T-cell (primary cell): ENCODE results near the gene MANBA. TPM values are rescaled to one million over a fixed set of nuclear protein-coding genes. Genes with fewer than 3 reads are reported as not detected.

Experiments
- ATAC-seq, 4 experiments: fragments of 200-7000 bp in 3 of 4; fragments of 150-1000 bp in 1 of 4; cut with Tn5 transposase; replicated peaks in 1 of 4; 1 replicate in 3 of 4; 2 replicates in 1 of 4; pipeline ENCODE4 v1.10.0; 2021; ENCODE audit warnings: moderate library complexity in 3 of 4, mild to moderate bottlenecking in 2 of 4, moderate number of reproducible peaks in 1 of 4
- CTCF ChIA-PET, 2 donors: fragments of 300-600 bp; sonication (Branson Sonifier 250); formaldehyde crosslinking; loops; one replicate each; lab custom pipeline; 2022; ENCODE audit warnings: antibody characterized with exemption in 2 of 2; lab: Charles Lee
- POLR2A ChIA-PET, 2 donors: fragments of 300-600 bp; sonication (Branson Sonifier 250); formaldehyde crosslinking; loops; one replicate each; lab custom pipeline; 2022; ENCODE audit warnings: antibody characterized with exemption in 2 of 2; lab: Charles Lee
- DNase-seq, 35 experiments: peaks; one replicate each; pipeline versions ENCODE4 v3.0.0 to v3.0.0-alpha.2; 2013 to 2023
- H3K27ac ChIP-seq: one replicate; pipeline ENCODE4 v1.5.1; 2013; ENCODE audit warnings: low read length
- H3K27me3 ChIP-seq, 2 experiments: replicated peaks in 1 of 2; 1 replicate in 1 of 2; 2 replicates in 1 of 2; pipeline versions ENCODE4 v1.6.1 to v1.7.0; 2013; ENCODE audit warnings: low read length in 1 of 2, mixed read lengths in 1 of 2; ENCODE audit not compliant: control insufficient read depth in 2 of 2, insufficient read depth in 2 of 2; ENCODE audit errors: extremely low read depth in 1 of 2
- H3K36me3 ChIP-seq, 2 donors: 1 replicate in 1 of 2; 2 replicates in 1 of 2; pipeline versions ENCODE4 v1.6.1 to v1.7.0; 2013; ENCODE audit warnings: low read length in 1 of 2; ENCODE audit not compliant: control insufficient read depth in 2 of 2, insufficient read depth in 1 of 2; ENCODE audit errors: extremely low read depth in 1 of 2
- H3K4me1 ChIP-seq, 2 experiments: 1 replicate in 1 of 2; 2 replicates in 1 of 2; pipeline versions ENCODE4 v1.6.1 to v1.7.0; 2013; ENCODE audit warnings: low read length in 2 of 2, mixed read lengths in 1 of 2; ENCODE audit not compliant: insufficient read depth in 2 of 2, control insufficient read depth in 1 of 2; ENCODE audit errors: extremely low read depth in 1 of 2
- H3K4me3 ChIP-seq, 2 donors: 1 replicate in 1 of 2; 2 replicates in 1 of 2; pipeline versions ENCODE4 v1.5.1 to v1.7.0; 2013; ENCODE audit warnings: mild to moderate bottlenecking in 2 of 2, low read length in 1 of 2, moderate library complexity in 1 of 2; ENCODE audit not compliant: control insufficient read depth in 1 of 2; ENCODE audit errors: extremely low read depth in 1 of 2
- H3K9me3 ChIP-seq: 2 replicates; pipeline ENCODE4 v1.7.0; 2013
- H3K27ac Mint-ChIP-seq, 2 donors: one replicate each; pipeline ENCODE4 v1.8.0; 2020 to 2021; ENCODE audit warnings: mild to moderate bottlenecking in 2 of 2, mixed read lengths in 2 of 2
- H3K27me3 Mint-ChIP-seq, 2 donors: one replicate each; pipeline ENCODE4 v1.8.0; 2021 to 2022; ENCODE audit warnings: mixed read lengths in 2 of 2
- H3K36me3 Mint-ChIP-seq: one replicate; pipeline ENCODE4 v1.8.0; 2021; ENCODE audit warnings: mixed read lengths
- H3K4me1 Mint-ChIP-seq, 3 donors: one replicate each; pipeline ENCODE4 v1.8.0; 2020 to 2022; ENCODE audit warnings: mixed read lengths in 3 of 3, mild to moderate bottlenecking in 1 of 3
- H3K4me3 Mint-ChIP-seq, 3 donors: one replicate each; pipeline ENCODE4 v1.8.0; 2020 to 2022; ENCODE audit warnings: mild to moderate bottlenecking in 3 of 3, mixed read lengths in 3 of 3, moderate library complexity in 3 of 3
- H3K9me3 Mint-ChIP-seq, 3 donors: one replicate each; pipeline ENCODE4 v1.8.0; 2020 to 2022; ENCODE audit warnings: mixed read lengths in 3 of 3
- WGBS: methylation state at CpG from one replicate; pipeline ENCODE4 v1.1.5; 2013; ENCODE audit warnings: missing lambda C conversion rate; ENCODE audit not compliant: insufficient coverage; 5-methylcytosine and 5-hydroxymethylcytosine counted together
- total RNA-seq, 35 experiments: library from RNA in 6 of 35; stranded (reverse) in 6 of 35; fragments of 120-200 nt in 1 of 35; gene quantifications; one replicate each; pipeline versions ENCODE4 v1.2.1 to v1.2.4 and lab custom pipeline; 2013 to 2026

The MANBA gene
- total RNA-seq, 5 donors from 2014 or later (not counting 1 experiment from before 2014, with no cell fraction given) = 20.8 to 27.8 (median 24.2) TPM

DNA sequence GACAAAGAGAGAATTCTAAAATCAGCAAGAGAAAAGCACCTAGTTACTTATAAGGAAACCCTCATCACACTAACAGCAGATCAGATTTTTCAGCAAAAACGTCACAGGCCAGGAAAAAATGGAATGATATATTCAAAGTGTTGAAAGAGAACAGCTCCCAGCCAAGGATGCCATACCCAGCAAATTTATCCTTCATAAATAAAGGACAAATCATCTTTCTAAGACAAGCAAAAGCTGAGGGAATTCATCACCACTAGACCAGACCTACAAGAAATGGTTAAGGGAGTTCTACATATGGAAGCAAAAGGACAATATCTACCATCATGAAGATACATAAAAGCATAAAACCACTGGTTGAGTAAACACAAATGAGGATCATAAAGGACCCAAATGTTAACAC lies 53.6 kb downstream of the MANBA start:
- Histone ChIP-seq H3K27ac (no peak overlapping the region), H3K9me3 (peaks cover 7% of the 10 kb centered on the region), H3K4me1 (no peaks in the 10 kb centered on the region), H3K27me3 (no peaks in the 10 kb centered on the region), H3K36me3 (no peaks in the 10 kb centered on the region), H3K4me3 (no peak overlapping the region)
- peaks cover 0 to 9% (median 8%) of the 10 kb centered on the region in 3 donors for H3K9me3 Mint-ChIP-seq
- no peak for DNase-seq
- H3K27ac Mint-ChIP-seq = no peak overlapping the region
- no peaks in the 10 kb centered on the region for H3K27me3 Mint-ChIP-seq
- H3K4me1 Mint-ChIP-seq = peaks cover 0 to 13% (median 8%) of the 10 kb centered on the region in 3 donors
- ChIA-PET CTCF (no interaction called here), POLR2A (no interaction called here)
- WGBS = no CpG with 5 or more reads among the region's 1 CpG
- ATAC-seq = no peak
- no peak overlapping the region for H3K4me3 Mint-ChIP-seq
- H3K36me3 Mint-ChIP-seq = peaks cover 72% of the 10 kb centered on the region

DNA sequence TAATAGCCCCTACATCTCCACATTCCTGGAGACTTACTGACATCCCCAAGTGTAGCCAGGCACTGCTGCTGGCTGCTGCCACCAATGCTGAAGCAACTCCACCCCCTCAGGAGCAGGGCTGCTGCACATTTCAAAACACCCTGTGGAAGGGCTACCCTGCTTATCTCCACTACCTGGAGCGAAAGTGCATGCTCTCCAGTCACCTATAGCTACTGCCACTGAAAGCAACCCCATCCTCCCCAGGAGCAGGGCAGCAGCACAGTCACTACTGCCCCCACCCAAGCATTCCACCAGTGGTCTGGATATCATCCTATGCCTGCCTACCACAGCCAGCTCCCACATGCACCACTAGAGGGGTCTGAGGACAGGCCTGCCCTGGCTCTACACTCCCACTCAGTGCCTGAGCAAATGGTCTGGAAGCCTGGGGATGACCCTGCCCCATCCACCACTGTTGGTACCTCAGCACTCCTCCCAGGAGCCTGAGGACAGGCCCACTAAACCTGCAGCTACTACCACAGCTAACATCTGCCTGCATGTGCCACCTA lies 55.3 kb downstream of the MANBA start:
- no peak for DNase-seq
- Mint-ChIP-seq H3K4me1 (peaks cover 0 to 9% (median 8%) of the 10 kb centered on the region in 3 donors), H3K27ac (no peak overlapping the region), H3K36me3 (peaks cover 57% of the 10 kb centered on the region), H3K27me3 (no peaks in the 10 kb centered on the region), H3K4me3 (no peak overlapping the region), H3K9me3 (peaks cover 0 to 9% (median 8%) of the 10 kb centered on the region in 3 donors)
- H3K27me3 ChIP-seq = no peaks in the 10 kb centered on the region
- POLR2A ChIA-PET = no interaction called here
- H3K9me3 ChIP-seq = peaks cover 7% of the 10 kb centered on the region
- CTCF ChIA-PET = no interaction called here
- ATAC-seq = no peak
- H3K27ac ChIP-seq = no peak overlapping the region
- H3K4me1 ChIP-seq = no peaks in the 10 kb centered on the region
- 100% methylated on average over 1 of the region's 1 CpG for WGBS
- no peaks in the 10 kb centered on the region for H3K36me3 ChIP-seq
- H3K4me3 ChIP-seq = no peak overlapping the region

DNA sequence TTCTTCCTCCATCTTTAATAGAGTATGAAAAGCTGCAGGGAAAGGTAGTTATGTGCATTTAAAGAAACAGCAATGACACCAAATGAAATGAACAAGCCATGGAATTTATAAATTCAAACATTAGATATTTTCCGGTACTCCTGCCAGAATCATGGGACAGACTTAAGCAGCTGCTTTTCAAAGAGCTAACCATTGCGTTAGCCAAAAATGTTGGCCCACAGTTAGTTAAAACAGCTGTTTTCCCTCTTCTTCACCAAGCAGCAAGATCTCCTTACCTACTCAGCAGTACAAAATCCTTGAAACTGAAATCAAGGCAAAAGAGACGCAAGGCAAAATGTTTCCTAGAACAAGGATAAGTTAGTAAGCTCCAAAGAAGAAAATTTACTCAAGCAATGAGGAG lies 64.0 kb downstream of the MANBA start:
- 85% methylated on average over 2 of the region's 3 CpGs for WGBS
- POLR2A ChIA-PET = no interaction called here

DNA sequence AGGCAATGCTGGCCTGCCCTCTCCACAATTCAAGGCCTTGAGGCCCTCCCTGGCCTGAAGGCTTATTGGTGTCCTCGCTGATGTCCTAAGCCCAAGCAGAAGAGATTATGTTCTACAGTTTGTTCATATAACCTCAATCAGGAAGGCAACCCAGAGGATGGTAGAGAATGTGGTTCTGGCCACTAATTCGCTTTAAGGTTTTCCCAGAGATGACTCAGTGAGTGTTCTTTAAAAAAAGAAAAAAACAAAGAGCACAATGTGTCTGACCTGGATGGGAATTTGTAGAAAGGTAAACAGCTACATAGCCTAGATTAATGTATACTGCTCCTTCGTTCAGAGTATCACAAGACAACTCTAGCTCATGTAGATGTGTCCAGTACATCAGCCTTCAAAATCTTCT lies 66.0 kb downstream of the MANBA start:
- ChIA-PET POLR2A (no interaction called here), CTCF (no interaction called here)
- no peak overlapping the region for H3K27ac ChIP-seq
- Mint-ChIP-seq H3K27me3 (no peaks in the 10 kb centered on the region), H3K4me3 (no peak overlapping the region), H3K4me1 (no peaks in the 10 kb centered on the region), H3K9me3 (no peaks in the 10 kb centered on the region), H3K36me3 (peaks cover 35% of the 10 kb centered on the region), H3K27ac (no peak overlapping the region)
- H3K36me3 ChIP-seq = peaks cover 0 to 6% of the 10 kb centered on the region in 2 donors
- H3K4me3 ChIP-seq = no peak overlapping the region
- no peaks in the 10 kb centered on the region for H3K4me1 ChIP-seq
- WGBS = no CpG with 5 or more reads among the region's 3 CpGs
- DNase-seq (no peak), ATAC-seq (no peak)
- H3K9me3 ChIP-seq = no peaks in the 10 kb centered on the region
- H3K27me3 ChIP-seq = no peaks in the 10 kb centered on the region

More for the DNA sequence above, 64.0 kb downstream of the MANBA start:
- ATAC-seq = no peak
- Histone ChIP-seq H3K4me3 (no peak overlapping the region), H3K36me3 (peaks cover 0 to 3% of the 10 kb centered on the region in 2 donors), H3K27me3 (no peaks in the 10 kb centered on the region), H3K27ac (no peak overlapping the region), H3K9me3 (no peaks in the 10 kb centered on the region), H3K4me1 (no peaks in the 10 kb centered on the region)
- H3K9me3 Mint-ChIP-seq = no peaks in the 10 kb centered on the region
- CTCF ChIA-PET = interaction anchor here in 1 of 2 donors (0.6 kb wide), 1 partner anchor 64 kb away, joined by 3 read pairs; the partner anchor contains the start of gene MANBA
- no peaks in the 10 kb centered on the region for H3K27me3 Mint-ChIP-seq
- no peak for DNase-seq
- H3K4me3 Mint-ChIP-seq = no peak overlapping the region
- H3K27ac Mint-ChIP-seq = no peak overlapping the region
- no peaks in the 10 kb centered on the region for H3K4me1 Mint-ChIP-seq
- H3K36me3 Mint-ChIP-seq = peaks cover 28% of the 10 kb centered on the region

DNA sequence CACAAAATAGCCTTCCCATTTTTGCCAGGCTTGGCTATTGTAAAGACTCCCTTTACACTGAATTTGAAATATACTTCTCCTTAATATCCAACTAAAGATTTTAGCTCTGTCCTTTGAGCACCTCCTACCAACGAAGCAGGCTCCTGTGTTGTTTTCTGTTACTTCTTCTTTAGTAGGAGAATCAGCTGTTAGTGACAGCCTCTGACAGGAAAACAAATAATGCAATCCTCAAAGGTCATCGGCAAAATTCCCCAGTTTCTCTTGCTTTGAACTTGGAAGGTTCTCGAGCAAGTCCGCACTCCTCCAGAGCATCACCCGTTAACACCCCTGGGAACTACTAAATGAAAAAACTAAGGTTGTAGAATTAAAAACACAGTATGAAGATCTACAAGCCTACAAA lies 66.9 kb downstream of the MANBA start:
- no peaks in the 10 kb centered on the region for H3K4me1 ChIP-seq
- ChIA-PET CTCF (no interaction called here), POLR2A (no interaction called here)
- H3K27me3 ChIP-seq = no peaks in the 10 kb centered on the region
- no peak overlapping the region for H3K4me3 ChIP-seq
- Mint-ChIP-seq H3K4me3 (no peak overlapping the region), H3K4me1 (no peaks in the 10 kb centered on the region), H3K27me3 (no peaks in the 10 kb centered on the region), H3K27ac (no peak overlapping the region), H3K36me3 (peaks cover 37% of the 10 kb centered on the region), H3K9me3 (no peaks in the 10 kb centered on the region)
- DNase-seq (no peak), ATAC-seq (no peak)
- WGBS = no CpG with 5 or more reads among the region's 5 CpGs
- no peak overlapping the region for H3K27ac ChIP-seq
- no peaks in the 10 kb centered on the region for H3K9me3 ChIP-seq
- peaks cover 0 to 12% of the 10 kb centered on the region in 2 donors for H3K36me3 ChIP-seq

DNA sequence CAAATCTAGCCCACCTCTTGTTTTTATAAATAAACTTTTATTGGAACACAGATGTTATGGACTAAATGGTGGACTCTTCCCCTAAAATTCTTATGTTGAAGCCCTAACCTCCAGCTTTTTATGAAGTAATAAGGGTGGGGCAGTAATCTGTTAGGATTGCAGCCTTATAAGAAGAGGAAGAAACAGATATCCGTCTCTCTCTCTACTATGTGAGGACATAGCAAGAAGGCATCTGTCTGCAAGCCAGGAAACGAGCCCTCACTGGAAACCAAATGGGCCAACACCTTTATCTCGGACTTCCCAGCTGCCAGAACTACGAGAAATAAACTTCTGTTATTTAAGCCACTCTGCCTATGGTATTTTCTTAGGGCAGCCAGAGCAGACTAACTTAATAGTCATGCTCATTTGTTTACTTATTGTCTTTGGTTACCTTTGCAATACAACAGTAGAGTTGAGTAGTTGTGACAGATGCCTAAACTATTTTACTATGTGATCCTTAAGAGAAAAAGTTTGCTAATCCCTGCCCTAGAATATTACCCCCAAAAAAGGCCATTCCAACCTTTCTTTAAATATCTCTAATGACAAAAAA lies 67.4 kb downstream of the MANBA start:
- Histone ChIP-seq H3K36me3 (peaks cover 0 to 12% of the 10 kb centered on the region in 2 donors), H3K4me1 (no peaks in the 10 kb centered on the region), H3K4me3 (no peak overlapping the region), H3K27ac (no peak overlapping the region), H3K9me3 (no peaks in the 10 kb centered on the region), H3K27me3 (no peaks in the 10 kb centered on the region)
- CTCF ChIA-PET = no interaction called here
- Mint-ChIP-seq H3K27ac (no peak overlapping the region), H3K36me3 (peaks cover 37% of the 10 kb centered on the region), H3K4me3 (no peak overlapping the region), H3K4me1 (no peaks in the 10 kb centered on the region), H3K9me3 (no peaks in the 10 kb centered on the region), H3K27me3 (no peaks in the 10 kb centered on the region)
- ATAC-seq (no peak), DNase-seq (no peak)
- POLR2A ChIA-PET = no interaction called here
- no CpG with 5 or more reads among the region's 4 CpGs for WGBS
